Kidney tubule cell (primary cell): Measurements from ENCODE around the gene TBC1D2.

ENCODE experiments used
- DNase-seq: peaks from one replicate; pipeline ENCODE4 v3.0.0-alpha.2; 2018; ENCODE audit warnings: low spot score

The TBC1D2 gene

GRCh38 chr9:98236901-98237487 is 18.5 kb downstream of the TBC1D2 start:
- DNase-seq: no peak

- DNase-seq: no peak
Observed at GRCh38 chr9:98235126-98235525, 20.3 kb downstream of the TBC1D2 start.

- no peak for DNase-seq
Observed at GRCh38 chr9:98234245-98234825, 21.1 kb downstream of the TBC1D2 start.

- DNase-seq: no peak
Observed at GRCh38 chr9:98232926-98233325, 22.5 kb downstream of the TBC1D2 start.

- DNase-seq: peak; percentile 58
Observed at GRCh38 chr9:98231770-98232478, 23.5 kb downstream of the TBC1D2 start.

- no peak for DNase-seq
Observed at GRCh38 chr9:98230789-98231188, 24.7 kb downstream of the TBC1D2 start.

GRCh38 chr9:98230304-98230703 is 25.1 kb downstream of the TBC1D2 start:
- DNase-seq: no peak

- no peak for DNase-seq
Observed at GRCh38 chr9:98229620-98230019, 25.8 kb downstream of the TBC1D2 start.

GRCh38 chr9:98229090-98229395 is 26.4 kb downstream of the TBC1D2 start:
- no peak for DNase-seq

GRCh38 chr9:98228392-98229089 is 26.9 kb downstream of the TBC1D2 start:
- no peak for DNase-seq

- DNase-seq: no peak
Observed at GRCh38 chr9:98227883-98228282, 27.6 kb downstream of the TBC1D2 start.

GRCh38 chr9:98226957-98227356 is 28.5 kb downstream of the TBC1D2 start:
- DNase-seq: no peak

- no peak for DNase-seq
Observed at GRCh38 chr9:98226516-98226915, 28.9 kb downstream of the TBC1D2 start.

GRCh38 chr9:98225015-98225442 is 30.4 kb downstream of the TBC1D2 start:
- no peak for DNase-seq

- DNase-seq: peak; percentile 98
Observed at GRCh38 chr9:98222885-98223691, 32.4 kb downstream of the TBC1D2 start.

- DNase-seq: no peak
Observed at GRCh38 chr9:98220911-98221310, 34.5 kb downstream of the TBC1D2 start.

- DNase-seq: no peak
Observed at GRCh38 chr9:98219794-98220370, 35.6 kb downstream of the TBC1D2 start.

GRCh38 chr9:98219364-98219716 is 36.1 kb downstream of the TBC1D2 start:
- no peak for DNase-seq

GRCh38 chr9:98218562-98219363 is 36.7 kb downstream of the TBC1D2 start:
- no peak for DNase-seq

- no peak for DNase-seq
Observed at GRCh38 chr9:98217255-98217654, 38.2 kb downstream of the TBC1D2 start.

- no peak for DNase-seq
Observed at GRCh38 chr9:98216391-98216790, 39.1 kb downstream of the TBC1D2 start.
